Measurements from ENCODE around the gene ATG13.

ATG13 gene

GRCh38 chr11:46676436-46677158 lies 59.2 kb downstream of the ATG13 start:
- DNase-seq (ENCODE audit: low spot score): no peak

GRCh38 chr11:46677169-46677568 lies 59.8 kb downstream of the ATG13 start:
- no peak for DNase-seq (ENCODE audit: low spot score)

- DNase-seq (ENCODE audit: low spot score): no peak
These were observed 60.8 kb downstream of the ATG13 start for GRCh38 chr11:46677991-46678740.

- no peak for DNase-seq (ENCODE audit: low spot score)
These were observed 61.4 kb downstream of the ATG13 start for GRCh38 chr11:46678741-46679130.

- no peak for DNase-seq (ENCODE audit: low spot score)
These were observed 62.1 kb downstream of the ATG13 start for GRCh38 chr11:46679241-46680163.

GRCh38 chr11:46680164-46680760 lies 62.9 kb downstream of the ATG13 start:
- DNase-seq (ENCODE audit: low spot score): no peak

GRCh38 chr11:46680815-46681214 lies 63.5 kb downstream of the ATG13 start:
- DNase-seq (ENCODE audit: low spot score): no peak

- no peak for DNase-seq (ENCODE audit: low spot score)
These were observed 64.5 kb downstream of the ATG13 start for GRCh38 chr11:46681814-46682213.

GRCh38 chr11:46682773-46683752 lies 65.7 kb downstream of the ATG13 start:
- DNase-seq (ENCODE audit: low spot score): no peak

GRCh38 chr11:46684367-46684766 lies 67.0 kb downstream of the ATG13 start:
- DNase-seq (ENCODE audit: low spot score): no peak

- no peak for DNase-seq (ENCODE audit: low spot score)
These were observed 69.8 kb downstream of the ATG13 start for GRCh38 chr11:46686886-46687795.

GRCh38 chr11:46690702-46691101 lies 73.3 kb downstream of the ATG13 start:
- DNase-seq (ENCODE audit: low spot score): no peak

GRCh38 chr11:46692450-46692849 lies 75.1 kb downstream of the ATG13 start:
- no peak for DNase-seq (ENCODE audit: low spot score)

- no peak for DNase-seq (ENCODE audit: low spot score)
These were observed 76.3 kb downstream of the ATG13 start for GRCh38 chr11:46693597-46694012.

GRCh38 chr11:46694072-46694471 lies 76.7 kb downstream of the ATG13 start:
- peak; percentile 53 for DNase-seq (ENCODE audit: low spot score)

GRCh38 chr11:46694607-46695006 lies 77.3 kb downstream of the ATG13 start:
- DNase-seq (ENCODE audit: low spot score): no peak

GRCh38 chr11:46695345-46696211 lies 78.2 kb downstream of the ATG13 start:
- no peak for DNase-seq (ENCODE audit: low spot score)

GRCh38 chr11:46696212-46696558 lies 78.8 kb downstream of the ATG13 start:
- no peak for DNase-seq (ENCODE audit: low spot score)

- DNase-seq (ENCODE audit: low spot score): no peak
These were observed 80.0 kb downstream of the ATG13 start for GRCh38 chr11:46697303-46697702.
